Measurements from ENCODE around the gene CLK3.
"Not testable (repeated sequence)": the region's sequence is repeated elsewhere in the genome, so short reads cannot be mapped to it uniquely, and the experiment has no call there.

CLK3 gene

GRCh38 chr15:74646480-74646879 is 30.8 kb downstream of the CLK3 start:
- no peak for DNase-seq

DNA sequence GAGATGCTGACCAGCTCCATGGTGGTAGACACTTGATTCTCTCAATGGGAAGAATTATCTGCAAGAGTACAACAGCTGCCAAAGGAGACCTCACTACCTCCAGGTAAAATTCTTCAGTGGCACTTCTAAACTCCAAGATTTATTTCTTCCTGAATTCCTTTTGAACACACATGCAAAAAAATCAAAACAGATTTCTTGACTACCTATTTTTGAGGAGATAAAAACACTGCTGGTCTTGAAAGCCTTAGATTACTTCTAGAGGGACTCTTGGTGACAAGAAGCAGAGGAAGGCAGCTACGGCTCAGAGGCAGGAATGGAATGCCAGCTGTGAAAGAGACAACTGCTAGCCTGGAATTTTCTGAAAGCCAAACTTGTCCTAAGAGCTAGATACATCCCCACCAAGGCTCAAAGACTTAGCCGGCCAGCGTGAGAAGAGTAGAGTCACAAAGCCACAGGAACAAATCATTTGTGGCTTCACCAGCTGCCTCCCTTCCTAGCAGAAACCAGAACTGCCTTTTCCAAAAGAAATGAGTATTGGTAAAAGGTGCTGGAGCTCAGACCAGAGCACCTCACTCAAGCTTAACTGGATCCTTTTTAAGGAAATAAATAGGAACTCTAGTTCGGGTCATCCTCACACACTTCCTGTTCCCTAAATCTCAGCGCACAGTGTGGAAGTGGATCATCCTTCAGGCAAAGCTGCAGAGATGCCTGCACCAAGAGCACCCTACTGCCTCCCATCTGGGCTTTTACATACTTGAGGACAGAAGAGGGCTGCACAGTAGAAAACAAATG is 32.6 kb downstream of the CLK3 start:
- no peak for DNase-seq

GRCh38 chr15:74651242-74651741 is 35.7 kb downstream of the CLK3 start:
- peak; percentile 87 for DNase-seq

DNA sequence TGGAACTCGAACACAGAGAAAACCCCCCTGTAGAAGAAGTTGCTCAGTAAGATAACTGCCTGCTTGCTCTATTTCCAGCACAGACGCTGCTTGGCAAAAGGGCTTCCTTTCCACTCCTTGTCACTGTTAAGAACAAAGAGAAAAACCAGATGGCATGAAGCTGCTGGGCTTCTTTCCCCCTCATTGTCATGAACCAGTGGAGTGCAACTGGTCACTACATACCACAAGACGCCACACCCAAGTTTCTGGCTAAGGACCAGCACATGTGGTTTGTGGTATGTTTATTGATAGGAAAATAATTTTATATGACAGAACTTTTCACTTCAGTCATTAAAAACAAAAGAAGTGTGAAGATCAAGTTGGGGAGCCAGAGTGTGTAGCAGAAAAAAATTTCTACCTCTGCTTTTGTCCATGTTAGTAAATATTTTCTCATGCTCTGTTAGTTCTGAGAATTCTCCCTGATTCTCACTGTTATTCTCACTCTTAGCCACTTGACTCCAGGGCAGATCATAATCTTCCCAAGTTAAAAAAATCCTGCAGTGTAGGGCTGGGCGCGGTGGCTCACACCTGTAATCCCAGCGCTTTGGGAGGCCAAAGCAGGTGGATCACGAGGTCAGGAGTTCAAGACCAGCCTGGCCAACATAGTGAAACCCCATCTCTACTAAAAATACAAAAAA is 37.9 kb downstream of the CLK3 start:
- DNase-seq, result no peak

DNA sequence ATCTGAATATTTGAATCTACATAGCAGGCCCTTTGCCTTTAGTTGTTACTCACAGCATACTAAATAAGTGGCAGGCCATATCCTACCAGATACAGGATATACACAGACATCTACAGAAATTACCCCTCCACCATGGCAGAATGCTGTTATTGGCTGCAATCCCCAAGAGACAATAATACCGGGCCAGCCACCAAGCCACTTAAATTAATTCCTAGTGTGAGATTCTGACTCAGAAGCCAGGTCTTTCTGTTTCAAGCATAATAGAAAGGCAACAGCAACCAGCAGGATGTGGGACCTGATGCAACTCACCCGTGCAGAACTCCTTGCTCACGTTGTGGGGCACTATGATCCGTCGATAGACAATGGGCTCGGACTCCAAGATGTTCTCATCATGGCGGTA is 39.8 kb downstream of the CLK3 start:
- no peak for DNase-seq

GRCh38 chr15:74656935-74657535 is 41.4 kb downstream of the CLK3 start:
- no peak for DNase-seq

DNA sequence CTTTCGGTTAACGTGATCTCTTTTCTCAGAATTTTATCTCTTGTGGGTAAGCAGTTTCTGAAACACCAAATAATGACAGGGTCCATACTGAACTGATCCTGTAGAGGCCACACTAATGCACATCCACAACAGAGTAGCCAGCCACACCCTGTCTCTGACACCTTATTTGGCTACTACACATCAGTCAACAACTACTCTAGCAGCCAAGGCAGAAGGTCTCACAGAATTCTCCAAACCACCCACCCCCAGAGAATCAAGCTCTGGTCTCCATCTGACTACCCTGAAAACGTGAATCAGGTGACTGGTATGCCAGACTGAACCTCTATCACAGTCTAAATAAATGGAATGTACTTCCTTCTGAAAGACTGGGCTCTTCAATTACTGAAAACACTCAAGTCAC is 42.2 kb downstream of the CLK3 start:
- DNase-seq, result no peak

DNA sequence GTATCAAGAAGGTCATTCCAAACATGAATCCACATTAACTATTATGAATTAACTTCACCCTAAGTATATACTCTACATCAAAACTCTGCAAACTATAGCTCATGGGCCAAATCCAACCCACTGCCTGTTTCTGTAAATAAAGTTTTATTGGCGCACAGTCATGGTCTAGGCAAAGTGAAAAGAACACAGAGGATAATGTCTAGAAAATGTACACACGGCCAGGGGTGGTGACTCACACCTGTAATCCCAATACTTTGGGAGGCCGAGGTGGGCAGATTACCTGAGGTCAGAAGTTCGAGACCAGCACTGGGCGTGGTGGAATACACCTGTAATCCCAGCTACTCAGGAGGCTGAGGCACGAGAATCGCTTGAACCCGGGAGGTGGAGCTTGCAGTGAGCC is 45.6 kb downstream of the CLK3 start:
- not testable (repeated sequence) for DNase-seq

- DNase-seq, result no peak
These were observed 46.6 kb downstream of the CLK3 start for GRCh38 chr15:74662064-74662860.

- DNase-seq, result no peak
These were observed 47.8 kb downstream of the CLK3 start for GRCh38 chr15:74663303-74664027.

DNA sequence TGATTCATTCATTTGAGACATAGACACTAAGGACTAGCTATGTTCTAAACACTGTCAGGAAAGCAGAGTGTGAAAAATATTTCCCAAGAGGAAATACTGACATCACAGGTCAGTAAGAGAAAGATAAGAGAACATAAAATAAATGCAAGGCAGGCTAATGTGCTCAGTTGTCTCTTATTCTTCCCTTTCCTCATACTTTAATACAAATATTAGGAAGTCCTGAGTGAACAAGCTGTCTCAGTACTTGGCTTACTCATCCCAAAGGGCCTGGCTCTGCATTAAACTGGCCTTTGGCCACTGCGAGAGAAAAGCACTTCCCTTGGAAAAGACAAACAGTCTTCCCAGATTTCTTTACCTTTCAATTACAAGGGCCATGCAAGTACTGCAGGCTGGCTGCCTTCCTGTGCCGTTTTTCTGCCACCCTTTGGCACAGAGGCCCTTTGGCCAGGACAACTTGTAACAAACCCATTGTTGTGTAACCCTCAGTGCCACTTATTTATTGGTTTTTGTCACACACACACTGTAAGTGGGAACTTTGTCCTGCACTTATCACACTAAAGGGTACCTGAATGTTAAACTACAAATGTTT is 48.5 kb downstream of the CLK3 start:
- no peak for DNase-seq

- no peak for DNase-seq
These were observed 49.0 kb downstream of the CLK3 start for GRCh38 chr15:74664670-74665069.

GRCh38 chr15:74667975-74668374 is 52.3 kb downstream of the CLK3 start:
- DNase-seq, result no peak

- DNase-seq, result no peak
These were observed 54.0 kb downstream of the CLK3 start for GRCh38 chr15:74669627-74670026.

GRCh38 chr15:74674161-74674560 is 58.5 kb downstream of the CLK3 start:
- DNase-seq, result no peak

- DNase-seq, result no peak
These were observed 61.2 kb downstream of the CLK3 start for GRCh38 chr15:74676801-74677200.

All from NCI-H774 (cell line).